Neuron (in vitro differentiated cells): Measurements from ENCODE around the gene PTGES3.
A peak's percentile ranks its signal among the peaks of the same experiment; 100 is the strongest.

ENCODE experiments used
- H2AFZ ChIP-seq: one replicate; pipeline ENCODE4 v1.6.1; 2013; ENCODE audit warnings: low read depth, mild to moderate bottlenecking, inconsistent platforms, low read length, moderate library complexity
- H3K27me3 ChIP-seq: one replicate; pipeline ENCODE4 v1.6.1; 2013; ENCODE audit warnings: low read length; ENCODE audit not compliant: insufficient read depth
- H3K36me3 ChIP-seq: one replicate; pipeline ENCODE4 v1.6.1; 2013; ENCODE audit warnings: low read length; ENCODE audit not compliant: insufficient read depth
- H3K4me1 ChIP-seq: one replicate; pipeline ENCODE4 v1.6.1; 2013; ENCODE audit warnings: low read length; ENCODE audit not compliant: insufficient read depth
- H3K4me3 ChIP-seq: 2 replicates; pipeline ENCODE4 v1.5.1; 2013; ENCODE audit warnings: mild to moderate bottlenecking, low read length, moderate library complexity
- H3K9me3 ChIP-seq: one replicate; pipeline ENCODE4 v1.6.1; 2013; ENCODE audit warnings: low read length

Gene PTGES3

DNA sequence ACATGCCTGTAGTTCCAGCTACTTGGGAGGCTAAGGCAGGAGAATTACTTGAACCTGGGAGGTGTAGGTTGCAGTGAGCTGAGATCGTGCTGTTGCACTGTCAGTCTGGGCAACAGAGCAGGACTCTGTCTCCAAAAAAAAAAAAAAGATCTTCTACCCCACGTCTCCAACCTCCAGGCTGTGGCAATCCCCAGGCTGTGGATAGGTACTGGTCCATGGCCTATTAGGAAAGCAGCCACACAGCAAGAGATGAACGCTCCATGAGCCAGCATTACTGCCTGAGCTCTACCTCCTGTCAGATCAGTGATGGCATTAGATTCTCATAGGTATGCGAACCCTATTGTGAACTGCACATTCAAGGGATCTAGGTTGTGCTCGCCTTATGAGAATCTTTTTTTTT is 6.1 kb upstream of the PTGES3 start:
- Histone ChIP-seq H3K4me1 (peaks cover 3% of the 10 kb centered on the region), H3K27me3 (no peaks in the 10 kb centered on the region), H3K36me3 (no peaks in the 10 kb centered on the region), H3K9me3 (no peaks in the 10 kb centered on the region), H2AFZ (no peak overlapping the region), H3K4me3 (no peak overlapping the region)

DNA sequence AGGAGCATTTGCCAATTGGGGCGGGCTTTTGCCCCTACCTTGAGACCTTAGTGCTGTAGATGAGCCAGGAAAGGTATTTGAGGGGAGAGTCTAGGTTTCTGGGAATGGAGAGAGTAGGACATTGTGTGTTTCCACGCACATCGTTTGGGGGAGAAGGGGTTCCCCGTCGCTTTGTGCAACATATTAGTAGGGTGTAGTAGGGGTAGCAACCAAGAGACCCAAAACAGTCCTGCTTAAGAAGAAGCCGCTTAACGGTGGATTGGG is 694 bp upstream of the PTGES3 start:
- H3K4me1 ChIP-seq: peaks cover 20% of the 10 kb centered on the region
- H2AFZ ChIP-seq: peak overlapping the region; percentile 41

DNA sequence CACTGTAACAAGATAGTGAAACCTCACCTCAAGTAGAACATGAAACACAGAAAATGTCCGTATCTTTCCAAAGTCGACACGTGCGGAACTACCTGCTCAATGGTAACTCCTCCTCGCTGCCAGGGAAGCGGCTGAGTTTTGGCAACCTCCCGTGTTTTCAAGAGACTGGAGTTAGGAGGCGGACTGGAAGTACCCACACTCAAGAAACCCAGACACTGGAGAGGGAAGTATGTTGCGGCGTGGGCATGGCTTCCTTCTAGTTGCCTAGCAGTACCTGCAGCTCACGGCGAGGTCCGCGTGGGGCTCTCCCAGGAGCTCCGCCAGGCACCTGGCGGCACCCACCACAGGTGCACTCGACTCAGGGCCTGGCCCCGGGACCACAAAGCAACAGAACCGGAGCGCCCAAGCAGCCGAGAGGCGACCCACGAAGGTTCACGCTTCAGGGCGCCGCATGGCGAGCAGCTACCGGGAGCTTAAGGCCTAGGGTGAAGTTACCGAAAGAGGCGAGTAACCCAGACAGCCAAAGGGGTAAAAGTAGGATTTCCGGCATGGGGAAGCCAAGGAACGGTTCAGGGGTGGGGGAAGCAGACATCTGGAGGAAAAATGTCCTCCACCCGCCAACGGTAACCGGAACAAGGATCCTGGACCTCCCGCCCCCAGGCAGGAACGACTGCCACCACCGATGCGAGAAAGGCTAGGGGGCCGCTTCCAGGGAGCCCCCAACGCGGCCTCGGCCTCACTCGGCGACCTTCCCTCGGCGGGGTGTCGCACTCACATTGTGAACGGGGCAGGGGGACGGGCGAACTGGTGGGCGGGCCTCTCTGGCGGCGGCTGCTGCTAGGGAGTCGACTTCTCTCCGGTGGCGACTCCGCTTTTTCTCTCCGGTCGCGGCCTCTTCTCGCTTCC is 608 bp downstream of the PTGES3 start:
- Histone ChIP-seq H3K9me3 (no peaks in the 10 kb centered on the region), H2AFZ (peak overlapping the region; percentile 64), H3K4me1 (peaks cover 20% of the 10 kb centered on the region), H3K4me3 (peak overlapping the region; percentile 86), H3K27me3 (no peaks in the 10 kb centered on the region), H3K36me3 (peaks cover 10% of the 10 kb centered on the region)

More for the DNA sequence above, 694 bp upstream of the PTGES3 start:
- peaks cover 6% of the 10 kb centered on the region for H3K36me3 ChIP-seq
- no peaks in the 10 kb centered on the region for H3K9me3 ChIP-seq
- H3K27me3 ChIP-seq: no peaks in the 10 kb centered on the region
- peak overlapping the region; percentile 63 for H3K4me3 ChIP-seq

DNA sequence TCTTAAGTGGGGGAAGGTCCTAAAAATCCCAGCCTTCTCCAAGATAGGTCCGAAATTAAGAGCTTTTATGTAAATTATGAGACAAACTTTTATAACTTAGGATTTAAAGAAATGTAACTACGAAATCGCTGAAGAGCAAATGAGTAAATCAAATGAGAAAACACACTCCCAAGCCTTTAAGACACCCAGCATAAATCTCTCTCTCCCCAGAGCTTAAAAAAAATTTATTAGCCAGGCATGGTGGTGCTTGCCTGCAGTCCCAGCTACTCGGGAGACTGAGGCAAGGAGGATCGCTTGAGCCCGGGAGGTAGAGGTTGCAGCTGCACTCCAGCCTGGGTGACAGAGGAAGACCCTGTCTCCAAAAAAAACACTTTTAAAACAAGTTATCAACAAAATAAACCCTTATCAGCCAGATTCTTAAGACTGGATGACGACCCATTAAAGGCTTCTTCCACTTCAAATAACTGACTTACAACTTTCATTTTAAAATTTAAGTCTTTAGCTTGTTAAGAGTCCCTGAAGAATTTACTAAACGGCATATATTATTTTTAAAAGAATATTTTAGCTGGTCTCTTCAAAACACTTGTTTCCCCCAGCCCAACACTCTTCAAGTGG is 3.2 kb downstream of the PTGES3 start:
- Histone ChIP-seq H3K4me3 (no peak overlapping the region), H2AFZ (no peak overlapping the region), H3K4me1 (peaks cover 20% of the 10 kb centered on the region), H3K36me3 (peaks cover 23% of the 10 kb centered on the region), H3K27me3 (no peaks in the 10 kb centered on the region), H3K9me3 (peaks cover 2% of the 10 kb centered on the region)

DNA sequence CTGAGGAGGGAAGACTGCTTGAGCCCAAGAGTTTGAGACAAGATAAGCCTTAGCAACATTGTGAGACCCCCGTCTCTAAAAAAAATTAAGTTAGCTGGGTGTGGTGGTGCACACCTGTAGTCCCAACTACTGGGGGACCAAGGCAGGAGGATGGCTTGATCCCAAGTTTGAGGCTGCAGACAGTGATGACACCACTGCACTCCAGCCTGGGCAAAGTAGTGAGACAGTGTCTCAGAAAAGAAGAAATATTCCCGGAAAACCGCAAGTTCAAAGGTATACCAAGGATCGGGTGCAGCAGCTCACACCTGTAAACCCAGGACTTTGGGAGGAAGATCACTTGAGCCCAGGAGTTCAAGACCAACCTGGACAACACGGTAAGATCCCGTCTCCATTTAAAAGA is 5.8 kb downstream of the PTGES3 start:
- H3K9me3 ChIP-seq: peaks cover 2% of the 10 kb centered on the region
- H3K27me3 ChIP-seq: no peaks in the 10 kb centered on the region
- H3K4me3 ChIP-seq: no peak overlapping the region
- H3K4me1 ChIP-seq: peaks cover 15% of the 10 kb centered on the region
- H3K36me3 ChIP-seq: peaks cover 29% of the 10 kb centered on the region
- H2AFZ ChIP-seq: no peak overlapping the region

DNA sequence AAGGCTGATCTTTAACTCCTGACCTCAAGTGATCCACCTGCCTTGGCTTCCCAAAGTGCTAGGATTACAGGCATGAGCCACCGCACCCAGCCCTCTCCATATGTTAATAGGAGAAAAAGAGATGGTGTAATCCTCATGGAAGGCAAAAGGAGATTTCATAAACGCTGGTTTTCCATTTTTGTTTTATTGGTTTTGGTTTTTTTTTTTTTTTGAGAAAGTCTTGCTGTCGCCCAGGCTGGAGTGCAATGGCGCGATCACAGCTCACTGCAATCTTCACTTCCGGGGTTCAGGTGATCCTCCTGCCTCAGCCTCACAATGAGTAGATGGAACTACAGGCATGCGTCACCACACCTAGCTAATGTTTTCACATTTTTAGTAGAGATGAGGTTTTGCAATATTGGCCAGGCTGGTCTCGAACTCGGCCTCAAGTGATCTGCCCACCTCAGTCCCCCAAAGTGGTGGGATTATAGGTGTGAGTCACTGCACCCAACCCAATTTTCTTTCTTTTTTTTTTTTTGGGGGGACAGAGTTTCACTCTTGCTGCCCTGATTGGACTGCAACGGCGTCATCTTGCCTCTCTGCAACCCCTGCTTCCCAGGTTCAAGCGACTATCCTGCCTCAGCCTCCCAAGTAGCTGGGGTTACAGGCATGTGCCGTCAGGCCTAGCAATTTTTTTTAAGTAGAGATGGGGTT is 8.1 kb downstream of the PTGES3 start:
- Histone ChIP-seq H3K4me3 (no peak overlapping the region), H3K9me3 (peaks cover 2% of the 10 kb centered on the region), H2AFZ (no peak overlapping the region), H3K36me3 (peaks cover 33% of the 10 kb centered on the region), H3K27me3 (no peaks in the 10 kb centered on the region), H3K4me1 (peaks cover 10% of the 10 kb centered on the region)

DNA sequence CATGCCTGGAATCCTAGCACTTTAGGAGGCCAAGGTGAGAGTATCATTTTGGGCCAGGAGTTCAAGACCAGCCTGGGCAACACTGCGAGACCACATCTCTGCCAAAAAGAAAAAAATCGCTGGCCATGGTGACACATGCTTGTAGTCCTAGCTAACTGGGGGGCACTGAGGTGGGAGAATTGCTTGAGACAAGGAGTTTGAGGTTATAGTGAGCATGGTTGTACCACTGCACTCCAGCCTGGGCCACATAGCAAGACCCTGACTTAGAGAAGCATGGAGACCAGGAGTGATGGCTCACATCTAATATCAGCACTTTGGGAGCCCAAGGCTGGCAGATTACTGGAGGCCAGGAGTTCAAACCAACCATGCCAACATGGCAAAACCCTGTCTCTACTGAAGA is 9.2 kb downstream of the PTGES3 start:
- peaks cover 2% of the 10 kb centered on the region for H3K9me3 ChIP-seq
- H3K36me3 ChIP-seq: peaks cover 30% of the 10 kb centered on the region
- no peaks in the 10 kb centered on the region for H3K27me3 ChIP-seq
- H2AFZ ChIP-seq: no peak overlapping the region
- no peaks in the 10 kb centered on the region for H3K4me1 ChIP-seq
- H3K4me3 ChIP-seq: no peak overlapping the region

DNA sequence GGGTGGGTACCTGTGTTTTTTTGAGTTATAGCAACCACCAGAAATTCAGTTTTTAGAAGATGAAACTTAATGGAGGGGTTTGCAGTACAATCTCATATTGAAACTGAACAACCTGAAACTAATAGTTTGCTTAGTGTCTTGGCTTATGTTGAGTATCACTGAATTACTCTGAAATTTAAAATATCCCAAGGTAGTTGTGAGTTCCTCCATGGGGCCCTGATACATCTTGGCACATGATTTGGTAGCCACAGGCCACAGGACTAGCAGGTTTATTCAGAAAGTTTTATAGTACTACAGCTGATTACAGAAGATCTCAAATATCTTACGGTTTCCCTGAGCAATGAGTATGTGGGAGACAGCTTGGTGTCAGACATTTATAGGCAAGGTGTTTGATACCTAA is 10.4 kb downstream of the PTGES3 start:
- H3K4me1 ChIP-seq: no peaks in the 10 kb centered on the region
- H3K9me3 ChIP-seq: peaks cover 2% of the 10 kb centered on the region
- H3K4me3 ChIP-seq: no peak overlapping the region
- H2AFZ ChIP-seq: no peak overlapping the region
- no peaks in the 10 kb centered on the region for H3K27me3 ChIP-seq
- H3K36me3 ChIP-seq: peaks cover 32% of the 10 kb centered on the region

DNA sequence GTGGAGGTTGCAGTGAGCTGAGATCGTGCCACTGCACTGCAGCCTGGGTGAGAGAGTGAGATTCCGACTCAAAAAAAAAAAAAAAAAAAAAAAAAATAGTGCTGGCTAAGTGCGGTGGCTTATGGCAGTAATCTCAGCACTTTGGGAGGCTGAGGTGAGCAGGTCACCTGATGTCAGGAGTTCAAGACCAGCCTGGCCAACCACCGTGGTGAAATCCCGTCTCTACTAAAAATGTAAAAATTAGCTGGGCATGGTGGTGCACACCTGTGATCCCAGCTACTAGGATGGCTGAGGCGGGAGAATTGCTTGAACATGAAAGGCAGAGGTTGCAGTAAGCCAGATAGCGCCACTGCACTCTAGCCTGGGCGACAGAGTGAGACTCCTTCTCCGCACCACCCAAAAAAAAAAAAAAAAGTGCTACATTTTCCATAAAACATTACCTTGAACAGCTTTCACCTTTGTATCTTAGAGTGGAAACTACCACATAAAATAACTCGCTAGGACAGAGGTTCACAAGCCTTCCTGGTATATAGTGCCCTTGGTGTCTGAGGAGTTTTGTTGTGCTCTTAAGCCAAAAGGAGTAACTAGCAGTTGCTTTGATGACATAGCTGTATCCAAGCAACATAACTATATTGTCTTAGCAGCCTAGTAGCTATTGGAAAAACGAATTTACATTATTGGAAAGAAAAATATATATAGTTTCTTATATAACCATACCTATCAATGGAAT is 11.1 kb downstream of the PTGES3 start:
- peaks cover 34% of the 10 kb centered on the region for H3K36me3 ChIP-seq
- no peaks in the 10 kb centered on the region for H3K27me3 ChIP-seq
- H3K4me1 ChIP-seq: no peaks in the 10 kb centered on the region
- H3K4me3 ChIP-seq: no peak overlapping the region
- H3K9me3 ChIP-seq: peaks cover 2% of the 10 kb centered on the region
- no peak overlapping the region for H2AFZ ChIP-seq

DNA sequence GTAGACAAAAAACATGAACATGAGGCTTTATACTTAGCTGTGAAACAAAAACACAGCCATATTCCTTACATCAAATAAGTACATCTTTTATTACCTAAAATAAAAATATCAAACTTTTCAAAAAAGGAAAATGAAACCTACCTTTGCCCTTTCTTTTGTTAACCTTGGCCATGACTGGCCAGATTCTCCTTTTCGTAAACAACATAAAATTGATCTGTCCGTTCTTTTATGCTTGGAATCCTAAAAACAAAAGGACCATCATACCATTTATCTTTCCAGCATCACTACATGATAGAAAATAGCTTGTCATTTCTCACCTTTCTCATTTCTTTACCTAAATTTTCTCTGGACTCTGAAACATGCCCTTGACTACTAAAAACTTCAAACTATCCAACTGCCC is 16.5 kb downstream of the PTGES3 start:
- H3K27me3 ChIP-seq: no peaks in the 10 kb centered on the region
- H2AFZ ChIP-seq: no peak overlapping the region
- H3K4me1 ChIP-seq: no peaks in the 10 kb centered on the region
- no peaks in the 10 kb centered on the region for H3K9me3 ChIP-seq
- H3K4me3 ChIP-seq: no peak overlapping the region
- peaks cover 68% of the 10 kb centered on the region for H3K36me3 ChIP-seq

DNA sequence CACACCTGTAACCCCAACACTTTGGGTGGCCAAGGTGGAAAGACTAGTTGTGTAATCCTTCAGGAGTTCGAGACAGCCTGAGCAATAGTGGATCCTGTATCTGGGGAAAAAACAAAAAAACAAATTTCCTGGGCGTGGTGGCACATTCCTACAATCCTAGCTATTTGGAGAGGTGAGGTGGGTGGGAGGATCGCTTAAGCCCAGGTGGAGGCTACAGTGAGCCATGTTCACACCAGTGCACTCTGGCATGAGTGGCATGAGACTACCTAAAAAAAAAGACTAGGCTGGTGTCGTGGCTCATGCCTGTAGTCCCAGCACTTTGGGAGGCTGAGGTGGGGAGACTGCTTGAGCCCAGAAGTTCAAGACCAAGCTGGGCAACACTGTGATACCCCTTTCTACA is 17.2 kb downstream of the PTGES3 start:
- Histone ChIP-seq H3K9me3 (no peaks in the 10 kb centered on the region), H3K4me3 (no peak overlapping the region), H3K4me1 (no peaks in the 10 kb centered on the region), H3K36me3 (peaks cover 72% of the 10 kb centered on the region), H3K27me3 (no peaks in the 10 kb centered on the region), H2AFZ (no peak overlapping the region)

DNA sequence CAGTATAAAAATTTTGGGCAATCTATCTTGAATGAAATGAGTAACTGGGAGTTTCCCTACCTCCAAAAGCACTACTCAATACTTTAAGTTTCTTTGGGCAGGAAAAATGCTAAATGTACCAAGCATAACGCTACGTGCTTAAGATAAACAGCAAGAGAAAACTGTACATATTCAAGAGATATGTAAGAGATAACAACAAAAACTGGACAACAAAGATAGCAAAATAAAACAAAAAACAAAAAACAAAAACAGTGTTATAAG is 20.0 kb downstream of the PTGES3 start:
- Histone ChIP-seq H3K27me3 (no peaks in the 10 kb centered on the region), H2AFZ (no peak overlapping the region), H3K4me1 (no peaks in the 10 kb centered on the region), H3K4me3 (no peak overlapping the region), H3K9me3 (no peaks in the 10 kb centered on the region), H3K36me3 (peaks cover 90% of the 10 kb centered on the region)

DNA sequence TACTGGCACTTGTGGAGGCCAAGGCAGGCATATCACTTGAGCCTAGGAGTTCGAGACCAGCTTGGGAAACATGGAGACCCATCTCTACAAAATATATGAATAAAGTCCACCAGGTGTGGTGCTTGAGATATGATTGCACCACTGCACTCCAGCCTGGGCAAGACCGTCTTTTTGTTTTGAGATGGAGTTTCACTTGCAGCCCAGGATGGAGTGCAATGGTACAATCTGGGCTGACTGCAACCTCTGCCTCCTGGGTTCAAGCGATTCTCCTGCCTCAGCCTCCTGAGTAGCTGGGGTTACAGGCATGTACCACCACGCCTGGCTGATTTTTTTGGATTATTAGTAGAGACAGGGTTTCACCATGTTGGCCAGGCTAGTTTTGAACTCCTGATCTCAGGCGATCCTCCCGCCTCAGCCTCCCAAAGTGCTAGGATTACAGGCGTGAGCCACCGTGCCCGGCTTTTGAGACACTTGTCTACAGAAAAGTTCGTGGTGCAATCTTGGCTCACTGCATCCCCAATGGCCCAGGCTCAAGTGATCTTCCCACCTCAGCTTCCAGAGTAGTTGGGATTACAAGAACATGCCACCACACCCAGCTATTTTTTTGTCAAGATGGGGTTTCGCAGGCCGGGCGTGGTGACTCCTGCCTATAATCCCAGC is 26.0 kb downstream of the PTGES3 start:
- H3K4me1 ChIP-seq: no peaks in the 10 kb centered on the region

More for the DNA sequence above, 26.0 kb downstream of the PTGES3 start:
- H3K36me3 ChIP-seq: peaks cover 44% of the 10 kb centered on the region
- H2AFZ ChIP-seq: no peak overlapping the region
- no peaks in the 10 kb centered on the region for H3K9me3 ChIP-seq
- H3K4me3 ChIP-seq: no peak overlapping the region
- H3K27me3 ChIP-seq: no peaks in the 10 kb centered on the region
